ENCODE data around the gene EXOC1L. TPM values are rescaled to one million over a fixed set of nuclear protein-coding genes. Genes with fewer than 3 reads are reported as not detected.

Gene EXOC1L
- total RNA-seq, 1 experiment from 2014 or later: not detected

GRCh38 chr4:55884851-55885219, 65.2 kb downstream of the EXOC1L start:
- TF ChIP-seq CTCF (IDR thresholded peaks at IDR 0.05 in 2 of 3, conservative IDR thresholded peaks at IDR 0.05 in 1 of 3; ENCODE audit: borderline replicate concordance in 1 of 3, insufficient read depth in 1 of 3, low read depth in 2 of 3, low read length in 2 of 3) (no peak), FOSL1 (IDR thresholded peaks at IDR 0.05; ENCODE audit: low read depth) (no peak), YY1 (IDR thresholded peaks at IDR 0.05; ENCODE audit: extremely low read depth, insufficient replicate concordance, low read depth, low read length) (no peak), POLR2A (IDR thresholded peaks at IDR 0.05; ENCODE audit: borderline replicate concordance, extremely low read depth, insufficient read depth, insufficient read length) (no peak), EZH2 (IDR thresholded peaks at IDR 0.05) (no peak), SIN3A (IDR thresholded peaks at IDR 0.05; ENCODE audit: low read depth) (no peak), CBX3 (IDR thresholded peaks at IDR 0.05; ENCODE audit: low read depth) (no peak), ATF3 (IDR thresholded peaks at IDR 0.05) (no peak), ZBTB33 (IDR thresholded peaks at IDR 0.05; ENCODE audit: extremely low read depth, insufficient replicate concordance, low read length) (no peak), ZFX (IDR thresholded peaks at IDR 0.05) (no peak), MAX (IDR thresholded peaks at IDR 0.05) (no peak), EGR1 (IDR thresholded peaks at IDR 0.05; ENCODE audit: low read depth) (no peak), CEBPB (IDR thresholded peaks at IDR 0.05; ENCODE audit: low read depth) (no peak), JUND (IDR thresholded peaks at IDR 0.05) (no peak), SP1 (IDR thresholded peaks at IDR 0.05; ENCODE audit: low read depth) (no peak), REST (IDR thresholded peaks at IDR 0.05; ENCODE audit: low read depth) (no peak), POLR2AphosphoS5 (IDR thresholded peaks at IDR 0.05; ENCODE audit: low read depth, low read length) (no peak), EZH2phosphoT487 (IDR thresholded peaks at IDR 0.05; ENCODE audit: borderline replicate concordance) (no peak)
- CTCF ChIA-PET: no interaction called here
- ATAC-seq (no peak), DNase-seq (ENCODE audit: low read depth, low spot score) (no peak)
- Histone ChIP-seq H3K9ac (ENCODE audit: low read length) (no peak overlapping the region), H3K27ac (ENCODE audit: low read depth, low read length) (no peak overlapping the region), H3K36me3 (ENCODE audit: control insufficient read depth in 1 of 2, insufficient read depth in 2 of 2, low read length in 2 of 2) (peaks cover 3 to 8% of the 10 kb centered on the region in 2 experiments; a peak in 3 of 4 replicates), H3K9me2 (ENCODE audit: insufficient read depth) (no peaks in the 10 kb centered on the region), H3K4me1 (ENCODE audit: control insufficient read depth in 1 of 2, insufficient read depth in 2 of 2, low read length in 2 of 2) (no peaks in the 10 kb centered on the region), H4K20me1 (ENCODE audit: insufficient read depth) (no peaks in the 10 kb centered on the region), H3K9me3 (ENCODE audit: control insufficient read depth in 1 of 2, insufficient read depth in 1 of 2, low read depth in 1 of 2, low read length in 2 of 2) (no peaks in the 10 kb centered on the region), H3K4me2 (ENCODE audit: low read length) (no peak overlapping the region), H3K4me3 (replicated peaks in 1 of 2; ENCODE audit: low read depth in 1 of 2, low read length in 2 of 2) (no peak overlapping the region), H3K27me3 (ENCODE audit: insufficient read depth, low read length) (no peaks in the 10 kb centered on the region), H2AFZ (ENCODE audit: low read depth, low read length, poor library complexity, severe bottlenecking) (no peak overlapping the region), H3K79me2 (ENCODE audit: insufficient read depth, low read length) (no peaks in the 10 kb centered on the region)
- intact Hi-C loops (cut with micrococcal nuclease): no loop called here
- no TSS peak for BruUV-seq (replicated peaks)
- RAD21 ChIA-PET (ENCODE audit: low non-redundant PET in 1 of 2, low total read pairs in 2 of 2, uncharacterized antibody in 2 of 2, unreplicated experiment in 2 of 2): no interaction called here
- POLR2A ChIA-PET: no interaction called here

Data from HCT116 (cell line).